HepG2 (cell line): ENCODE results near the gene MRPL34. TPM values are rescaled to one million over a fixed set of nuclear protein-coding genes. Genes with fewer than 3 reads are reported as not detected.

Experiments
- CEBPG ChIP-seq: IDR thresholded peaks from 2 replicates; pipeline ENCODE4 v1.6.1; 2016
- DMTF1 ChIP-seq: sonication (generic); formaldehyde crosslinking; IDR thresholded peaks from 2 replicates; pipeline ENCODE4 v1.4.0; 2020; ENCODE audit warnings: mild to moderate bottlenecking, missing genetic modification reagents
- EEA1 ChIP-seq: sonication (generic); formaldehyde crosslinking; IDR thresholded peaks from 2 replicates; pipeline ENCODE4 v1.5.1; 2020; ENCODE audit warnings: mild to moderate bottlenecking, missing genetic modification reagents, borderline replicate concordance
- GTF2F1 ChIP-seq: fragments of 150-350 bp; IDR thresholded peaks from 2 replicates; pipeline ENCODE4 v1.6.1; 2014; ENCODE audit warnings: low read length
- HDAC6 ChIP-seq: fragments of 200-600 bp; sonication (generic); IDR thresholded peaks from 2 replicates; pipeline ENCODE4 v1.7.0; 2017; ENCODE audit warnings: mild to moderate bottlenecking, antibody characterized with exemption, low read length, low read depth
- HMGXB4 ChIP-seq, 2 experiments: sonication (generic) in 1 of 2; formaldehyde crosslinking in 1 of 2; IDR thresholded peaks; 2 replicates each; pipeline versions ENCODE4 v1.4.0 to v1.6.1; 2018 to 2020; ENCODE audit warnings: missing genetic modification reagents in 2 of 2, borderline replicate concordance in 1 of 2, low read depth in 1 of 2, mild to moderate bottlenecking in 1 of 2, missing biosample characterization in 1 of 2
- HNRNPLL ChIP-seq: fragments of 200-400 bp; formaldehyde crosslinking; IDR thresholded peaks from 2 replicates; pipeline ENCODE4 v1.6.1; 2017; ENCODE audit warnings: mild to moderate bottlenecking, low read depth, low read length; ENCODE audit not compliant: poor library complexity, severe bottlenecking
- IRF9 ChIP-seq: sonication (generic); formaldehyde crosslinking; IDR thresholded peaks from 2 replicates; pipeline ENCODE4 v1.8.0; 2022; ENCODE audit warnings: missing genetic modification reagents, mild to moderate bottlenecking, borderline replicate concordance
- ISX ChIP-seq: sonication (generic); formaldehyde crosslinking; conservative IDR thresholded peaks from 2 replicates; pipeline ENCODE4 v1.5.0; 2020; ENCODE audit warnings: missing genetic modification reagents
- MBD4 ChIP-seq: IDR thresholded peaks from 2 replicates; pipeline ENCODE4 v1.6.1; 2012; ENCODE audit warnings: low read length, inconsistent platforms, borderline replicate concordance
- NFIB ChIP-seq: sonication (generic); formaldehyde crosslinking; IDR thresholded peaks from 2 replicates; pipeline ENCODE4 v1.9.0; 2021; ENCODE audit warnings: missing genetic modification reagents, mild to moderate bottlenecking, borderline replicate concordance
- NR2F1 ChIP-seq, 2 experiments: fragments of 450-650 bp in 1 of 2; formaldehyde crosslinking in 1 of 2; IDR thresholded peaks; 2 replicates each; pipeline versions ENCODE4 v1.5.0 to v1.6.1; 2016 to 2020; ENCODE audit warnings: mild to moderate bottlenecking in 1 of 2, missing compliant biosample characterization in 1 of 2, missing genetic modification reagents in 1 of 2, moderate library complexity in 1 of 2
- ZBTB1 ChIP-seq: sonication (generic); formaldehyde crosslinking; IDR thresholded peaks from 2 replicates; pipeline ENCODE4 v1.4.0; 2020; ENCODE audit warnings: missing genetic modification reagents, borderline replicate concordance
- ZBTB39 ChIP-seq: sonication (generic); formaldehyde crosslinking; IDR thresholded peaks from 2 replicates; pipeline ENCODE4 v1.5.0; 2020; ENCODE audit warnings: missing genetic modification reagents
- ZFAT ChIP-seq: sonication (generic); formaldehyde crosslinking; conservative IDR thresholded peaks from 2 replicates; pipeline ENCODE4 v1.8.1; 2023; ENCODE audit warnings: missing genetic modification reagents, inconsistent platforms
- ZNF276 ChIP-seq: sonication (generic); formaldehyde crosslinking; IDR thresholded peaks from 2 replicates; pipeline ENCODE4 v1.4.0; 2020; ENCODE audit warnings: mild to moderate bottlenecking, low read depth, missing genetic modification reagents
- ZNF691 ChIP-seq: sonication (generic); formaldehyde crosslinking; IDR thresholded peaks from 2 replicates; pipeline ENCODE4 v1.4.0; 2020; ENCODE audit warnings: missing genetic modification reagents, low read depth, mild to moderate bottlenecking, borderline replicate concordance
- polyA plus RNA-seq, 8 experiments: library from polyadenylated mRNA; depleted of rRNA in 3 of 8; stranded (reverse) in 7 of 8; unstranded in 1 of 8; fragments of >200 nt; fragmentation: Illumina TruSeq in 4 of 8; extraction: Trizol in 4 of 8; gene quantifications; 2 replicates each; pipeline versions ENCODE4 v1.2.1 to v1.2.3, GENCODE V29; 2011 to 2016; ENCODE audit warnings: low read depth in 4 of 8, missing spikeins in 1 of 8, mixed read lengths in 1 of 8; ENCODE audit not compliant: insufficient read depth in 1 of 8
- total RNA-seq, 5 experiments: library from RNA; depleted of rRNA; stranded (reverse); fragments of >200 nt; fragmentation: Illumina TruSeq; extraction: Trizol; gene quantifications; 2 replicates each; pipeline ENCODE4 v1.2.3, GENCODE V29; 2016; ENCODE audit warnings: low read depth in 1 of 5

MRPL34 gene
- total and polyA plus RNA-seq, 2 of the 13 experiments (the other 11 are each of a cell fraction or from before 2014, with no cell fraction given): 74.0 to 77.3 TPM

- TF ChIP-seq DMTF1 (CRISPR knock-in tag): no peak
- TF ChIP-seq ZNF276 (CRISPR knock-in tag): no peak
- TF ChIP-seq EEA1 (CRISPR knock-in tag): no peak
- TF ChIP-seq GTF2F1: no peak
- TF ChIP-seq IRF9 (CRISPR knock-in tag): no peak
- TF ChIP-seq HNRNPLL: no peak
- TF ChIP-seq HMGXB4 (CRISPR knock-in tag; IDR thresholded peaks at IDR 0.05; ENCODE audit: borderline replicate concordance in 1 of 2, low read depth in 1 of 2): peak in 1 of 2 experiments; percentile 69; a peak in 2 of 4 replicates
- TF ChIP-seq CEBPG (CRISPR knock-in tag): no peak
- TF ChIP-seq NR2F1 (CRISPR knock-in tag; IDR thresholded peaks at IDR 0.05): no peak; a peak in 1 of 4 replicates
- TF ChIP-seq ZBTB1 (CRISPR knock-in tag): no peak
- TF ChIP-seq ZBTB39 (CRISPR knock-in tag): no peak
- TF ChIP-seq NFIB (CRISPR knock-in tag): no peak
- no peak for TF ChIP-seq ZFAT (CRISPR knock-in tag)
- no peak for TF ChIP-seq MBD4
- TF ChIP-seq HDAC6: no peak
- no peak for TF ChIP-seq ZNF691 (CRISPR knock-in tag)
- no peak for TF ChIP-seq ISX
These were observed 38.5 kb upstream of the MRPL34 start, which contains the start of gene BABAM1 (continued) for GRCh38 chr19:17266975-17267788.
